Measurements from ENCODE around the gene DAND5. TPM values are rescaled to one million over a fixed set of nuclear protein-coding genes. Genes with fewer than 3 reads are reported as not detected.
"Not testable (repeated sequence)": the region's sequence is repeated elsewhere in the genome, so short reads cannot be mapped to it uniquely, and the experiment has no call there.

DAND5 gene
- total and polyA plus RNA-seq, 8 donors, result 0.13 to 0.54 (median 0.30) TPM; not detected in 1

DNA sequence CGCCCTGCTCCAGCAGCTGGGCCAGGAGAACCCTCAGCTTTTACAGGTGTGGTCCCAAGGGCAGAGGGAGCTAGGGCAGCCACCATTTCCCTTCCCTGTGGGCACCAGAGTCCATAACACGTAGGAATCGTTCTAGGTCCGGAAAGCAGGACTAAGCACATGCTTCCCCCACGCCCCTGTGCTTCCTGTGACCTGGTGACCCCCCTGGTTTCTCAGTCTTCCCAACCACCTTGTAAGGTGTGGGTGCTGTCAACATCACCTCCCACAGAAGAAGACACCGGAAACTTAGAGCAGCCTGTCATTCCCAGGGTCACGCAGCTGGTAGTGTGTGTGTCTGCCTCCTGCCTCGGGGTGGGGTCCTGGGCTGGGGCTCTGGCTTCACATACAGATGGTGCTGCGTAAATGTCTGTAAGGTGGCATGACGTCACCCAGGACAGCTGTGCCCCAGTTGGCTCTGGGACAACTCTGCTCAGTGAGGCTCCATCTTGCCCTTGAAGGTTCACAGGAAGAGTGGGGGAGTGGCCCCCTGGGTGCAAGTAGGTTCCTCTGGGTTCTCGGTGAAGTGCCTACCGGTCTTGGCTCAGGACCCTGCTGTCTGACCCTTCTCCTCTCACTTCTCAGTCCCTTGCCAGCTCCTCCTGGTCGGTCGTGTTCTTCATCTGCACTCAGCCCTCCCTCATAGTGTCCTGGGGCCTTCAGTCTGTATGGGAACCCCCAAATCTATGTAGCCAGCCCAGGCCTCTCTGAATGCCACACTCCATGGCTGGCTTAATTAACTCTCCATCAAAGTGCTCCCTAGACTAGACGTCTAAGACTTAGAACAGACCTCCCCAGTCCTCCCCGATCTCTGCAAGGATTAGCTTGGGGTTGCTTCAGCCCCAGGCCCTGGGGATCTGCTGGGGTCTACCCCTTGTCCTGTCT lies 19.8 kb upstream of the DAND5 start:
- H3K27me3 ChIP-seq, result no peaks in the 10 kb centered on the region
- ATAC-seq, result no peak
- H3K9me3 ChIP-seq, result no peaks in the 10 kb centered on the region
- no peak for TF ChIP-seq CTCF (IDR thresholded peaks at IDR 0.05)
- DNase-seq, result no peak
- peaks cover 3 to 89% of the 10 kb centered on the region in 2 donors for H3K4me1 ChIP-seq
- intact Hi-C loops (cut with DNase I), result no loop called here
- H3K27ac ChIP-seq, result peak overlapping the region in 1 of 2 donors; percentile 20
- peaks cover 0 to 77% of the 10 kb centered on the region in 2 donors for H3K36me3 ChIP-seq
- H3K4me3 ChIP-seq, result no peak overlapping the region

- peak overlapping the region in 1 of 2 donors; percentile 75 for H3K27ac ChIP-seq
These were observed 17.3 kb upstream of the DAND5 start for GRCh38 chr19:12952050-12952449.

GRCh38 chr19:12952488-12953137 lies 16.8 kb upstream of the DAND5 start:
- Histone ChIP-seq H3K9me3 (no peaks in the 10 kb centered on the region), H3K4me1 (peaks cover 11 to 93% of the 10 kb centered on the region in 2 donors), H3K27ac (peak overlapping the region in 1 of 2 donors; percentile 75), H3K27me3 (no peaks in the 10 kb centered on the region), H3K36me3 (peaks cover 0 to 71% of the 10 kb centered on the region in 2 donors), H3K4me3 (no peak overlapping the region)
- intact Hi-C loops (cut with DNase I), result no loop called here
- DNase-seq (no peak), ATAC-seq (no peak)
- no peak for TF ChIP-seq CTCF (IDR thresholded peaks at IDR 0.05)

More at GRCh38 chr19:12952050-12952449, 17.3 kb upstream of the DAND5 start:
- peaks cover 0 to 72% of the 10 kb centered on the region in 2 donors for H3K36me3 ChIP-seq
- H3K4me1 ChIP-seq, result peaks cover 11 to 96% of the 10 kb centered on the region in 2 donors
- H3K9me3 ChIP-seq; intact Hi-C loops (cut with DNase I); ATAC-seq; DNase-seq; H3K4me3 ChIP-seq; H3K27me3 ChIP-seq: not testable (repeated sequence)

GRCh38 chr19:12953138-12953798 lies 16.1 kb upstream of the DAND5 start:
- intact Hi-C loops (cut with DNase I), result no loop called here
- peak in 2 of 4 donors; percentile 57 to 78 for DNase-seq
- ATAC-seq, result no peak
- H3K27ac ChIP-seq, result peak overlapping the region in 1 of 2 donors; percentile 75
- H3K9me3 ChIP-seq, result no peaks in the 10 kb centered on the region
- no peak overlapping the region for H3K4me3 ChIP-seq
- TF ChIP-seq CTCF (IDR thresholded peaks at IDR 0.05), result no peak
- H3K4me1 ChIP-seq, result peaks cover 11 to 90% of the 10 kb centered on the region in 2 donors
- peaks cover 0 to 64% of the 10 kb centered on the region in 2 donors for H3K36me3 ChIP-seq
- H3K27me3 ChIP-seq, result no peaks in the 10 kb centered on the region

DNA sequence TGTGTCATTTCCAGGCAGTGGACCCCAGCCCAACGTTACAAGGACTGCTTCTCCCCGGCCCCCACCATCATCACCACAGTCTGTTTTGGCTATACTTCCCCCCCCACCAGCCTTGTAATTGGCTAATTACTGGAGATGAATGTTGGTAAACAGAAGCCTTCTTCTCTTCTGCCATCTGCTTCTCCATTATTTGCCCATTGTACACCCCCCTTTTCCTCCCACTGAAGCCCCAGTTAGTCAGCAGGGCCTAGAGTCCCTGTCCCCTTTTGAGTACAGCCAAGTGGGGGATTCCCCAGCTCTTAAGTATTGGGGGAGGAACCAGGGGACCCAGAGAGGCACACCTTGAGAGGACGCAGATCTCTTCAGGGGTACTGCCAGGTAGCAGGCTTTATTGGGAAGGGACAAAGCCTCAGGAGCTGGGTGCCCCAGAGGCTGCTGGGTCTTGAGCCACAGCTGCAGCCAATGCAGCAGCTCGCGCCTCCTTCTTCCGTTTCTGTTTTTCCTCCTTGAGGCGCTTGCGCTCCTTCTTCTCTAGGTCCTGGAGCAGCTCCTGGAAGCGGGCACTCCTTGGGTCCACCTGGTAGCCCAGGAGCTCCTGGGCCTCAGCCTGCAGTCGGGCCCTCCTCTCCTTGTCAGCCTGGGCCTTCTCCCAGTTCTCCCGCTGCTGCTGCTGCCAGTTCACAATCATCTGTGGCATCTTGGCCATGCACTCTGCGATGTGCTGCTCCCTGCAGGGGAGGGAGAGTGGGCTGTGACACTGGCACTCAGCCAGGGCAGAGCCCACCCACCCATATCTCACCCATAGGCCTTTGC lies 15.4 kb upstream of the DAND5 start:
- H3K36me3 ChIP-seq, result peaks cover 0 to 57% of the 10 kb centered on the region in 2 donors
- H3K4me1 ChIP-seq, result peaks cover 11 to 83% of the 10 kb centered on the region in 2 donors
- no peak overlapping the region for H3K4me3 ChIP-seq
- intact Hi-C loops (cut with DNase I), result no loop called here
- TF ChIP-seq CTCF (IDR thresholded peaks at IDR 0.05), result no peak
- peak overlapping the region in 1 of 2 donors; percentile 75 for H3K27ac ChIP-seq
- ATAC-seq (no peak), DNase-seq (no peak)
- H3K9me3 ChIP-seq, result no peaks in the 10 kb centered on the region
- H3K27me3 ChIP-seq, result no peaks in the 10 kb centered on the region
